C4-2B (cell line): ENCODE measurements around the gene UEVLD.

Experiments
- ZFX ChIP-seq: fragments of 450-650 bp; IDR thresholded peaks from 2 replicates; pipeline ENCODE4 v1.6.1; 2017
- TF ChIP-seq, protein P1 (sequence below): fragments of 450-650 bp; conservative IDR thresholded peaks from 2 replicates; pipeline ENCODE4 v1.5.1; 2017; ENCODE audit warnings: mild to moderate bottlenecking

DNA sequence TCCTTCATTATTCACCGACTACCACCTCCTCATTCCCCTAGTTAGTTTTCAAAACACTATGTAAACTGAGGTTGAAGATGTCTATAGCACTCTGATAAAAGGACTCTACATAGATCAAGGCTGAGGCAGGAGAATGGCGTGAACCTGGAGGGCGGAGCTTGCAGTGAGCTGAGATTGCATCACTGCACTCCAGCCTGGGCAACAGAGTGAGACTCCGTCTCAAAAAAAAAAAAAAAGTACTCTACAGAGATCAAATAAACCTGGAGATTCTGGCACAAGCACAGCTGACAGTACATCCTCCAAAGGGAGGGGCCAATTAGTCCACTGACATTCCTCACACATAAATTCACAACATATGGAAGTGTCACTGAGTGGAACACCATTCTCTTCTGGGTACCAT lies 92.8 kb downstream of the UEVLD start:
- TF ChIP-seq, protein P1, sequence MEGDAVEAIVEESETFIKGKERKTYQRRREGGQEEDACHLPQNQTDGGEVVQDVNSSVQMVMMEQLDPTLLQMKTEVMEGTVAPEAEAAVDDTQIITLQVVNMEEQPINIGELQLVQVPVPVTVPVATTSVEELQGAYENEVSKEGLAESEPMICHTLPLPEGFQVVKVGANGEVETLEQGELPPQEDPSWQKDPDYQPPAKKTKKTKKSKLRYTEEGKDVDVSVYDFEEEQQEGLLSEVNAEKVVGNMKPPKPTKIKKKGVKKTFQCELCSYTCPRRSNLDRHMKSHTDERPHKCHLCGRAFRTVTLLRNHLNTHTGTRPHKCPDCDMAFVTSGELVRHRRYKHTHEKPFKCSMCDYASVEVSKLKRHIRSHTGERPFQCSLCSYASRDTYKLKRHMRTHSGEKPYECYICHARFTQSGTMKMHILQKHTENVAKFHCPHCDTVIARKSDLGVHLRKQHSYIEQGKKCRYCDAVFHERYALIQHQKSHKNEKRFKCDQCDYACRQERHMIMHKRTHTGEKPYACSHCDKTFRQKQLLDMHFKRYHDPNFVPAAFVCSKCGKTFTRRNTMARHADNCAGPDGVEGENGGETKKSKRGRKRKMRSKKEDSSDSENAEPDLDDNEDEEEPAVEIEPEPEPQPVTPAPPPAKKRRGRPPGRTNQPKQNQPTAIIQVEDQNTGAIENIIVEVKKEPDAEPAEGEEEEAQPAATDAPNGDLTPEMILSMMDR = no peak
- no peak for TF ChIP-seq ZFX
